SK-N-SH treated with all-trans-retinoic acid at 6 μM for 48 hours (cell line): Measurements from ENCODE around the gene KCTD2.
A peak's percentile ranks its signal among the peaks of the same experiment; 100 is the strongest.

Source experiments
- ATAC-seq: fragments of 200-7000 bp; cut with Tn5 transposase; 3 replicates; pipeline ENCODE4 v1.9.1; 2020; ENCODE audit warnings: mild to moderate bottlenecking, moderate library complexity
- ARNTL ChIP-seq: fragments of 450-650 bp; formaldehyde crosslinking; IDR thresholded peaks from 2 replicates; pipeline ENCODE4 v1.5.0; 2020; ENCODE audit warnings: low read depth, mild to moderate bottlenecking, moderate library complexity, borderline replicate concordance
- BACH2 ChIP-seq: fragments of 250-450 bp; sonication (Bioruptor Pico); IDR thresholded peaks from 2 replicates; pipeline ENCODE4 v1.9.0; 2021; ENCODE audit warnings: mild to moderate bottlenecking, borderline replicate concordance
- ESRRG ChIP-seq: fragments of 250-450 bp; sonication (Bioruptor Pico); IDR thresholded peaks from 2 replicates; pipeline ENCODE4 v1.6.1; 2021; ENCODE audit warnings: mild to moderate bottlenecking
- ISL1 ChIP-seq: fragments of 250-450 bp; sonication (Bioruptor Pico); IDR thresholded peaks from 2 replicates; pipeline ENCODE4 v2.1.2; 2022; ENCODE audit warnings: mild to moderate bottlenecking, moderate library complexity
- RARB ChIP-seq: fragments of 250-450 bp; sonication (Bioruptor Pico); IDR thresholded peaks from 2 replicates; pipeline ENCODE4 v1.8.0; 2021; ENCODE audit warnings: mild to moderate bottlenecking, moderate library complexity
- SNAI2 ChIP-seq: fragments of 250-450 bp; sonication (Bioruptor Pico); IDR thresholded peaks from 2 replicates; pipeline ENCODE4 v1.5.0; 2020; ENCODE audit warnings: mild to moderate bottlenecking, moderate library complexity
- TCF4 ChIP-seq: fragments of 250-450 bp; sonication (Bioruptor Pico); IDR thresholded peaks from 2 replicates; pipeline ENCODE4 v1.8.0; 2021; ENCODE audit warnings: mild to moderate bottlenecking, moderate library complexity, borderline replicate concordance
- TOX ChIP-seq: fragments of 250-450 bp; sonication (Bioruptor Pico); IDR thresholded peaks from 2 replicates; pipeline ENCODE4 v1.8.0; 2021; ENCODE audit warnings: mild to moderate bottlenecking, moderate library complexity, borderline replicate concordance
- ZC3H10 ChIP-seq: fragments of 250-450 bp; sonication (Bioruptor Pico); IDR thresholded peaks from 2 replicates; pipeline ENCODE4 v1.5.1; 2021; ENCODE audit warnings: mild to moderate bottlenecking, moderate library complexity
- ZFP3 ChIP-seq: fragments of 250-450 bp; sonication (Bioruptor Pico); IDR thresholded peaks from 2 replicates; pipeline ENCODE4 v1.5.0; 2020; ENCODE audit warnings: mild to moderate bottlenecking, moderate library complexity
- ZNF565 ChIP-seq: fragments of 450-650 bp; formaldehyde crosslinking; conservative IDR thresholded peaks from 2 replicates; pipeline ENCODE4 v1.5.0; 2020; ENCODE audit warnings: low read depth, mild to moderate bottlenecking, moderate library complexity
- ZNF70 ChIP-seq: fragments of 450-650 bp; formaldehyde crosslinking; IDR thresholded peaks from 2 replicates; pipeline ENCODE4 v1.5.0; 2020; ENCODE audit warnings: mild to moderate bottlenecking, moderate library complexity
- ZNF8 ChIP-seq: fragments of 450-650 bp; formaldehyde crosslinking; IDR thresholded peaks from 2 replicates; pipeline ENCODE4 v1.5.0; 2020; ENCODE audit warnings: mild to moderate bottlenecking, moderate library complexity
- TF ChIP-seq, protein P1 (sequence below): fragments of 250-450 bp; sonication (Bioruptor Pico); IDR thresholded peaks from 2 replicates; pipeline ENCODE4 v1.8.0; 2020; ENCODE audit warnings: mild to moderate bottlenecking, moderate library complexity, borderline replicate concordance
- TF ChIP-seq, protein P2 (sequence below): fragments of 250-450 bp; sonication (Bioruptor Pico); IDR thresholded peaks from 2 replicates; pipeline ENCODE4 v1.8.0; 2021; ENCODE audit warnings: low read depth, mild to moderate bottlenecking, moderate library complexity, borderline replicate concordance
- TF ChIP-seq, protein P3 (sequence below): fragments of 250-450 bp; sonication (Bioruptor Pico); IDR thresholded peaks from 2 replicates; pipeline ENCODE4 v1.5.1; 2021; ENCODE audit warnings: mild to moderate bottlenecking, moderate library complexity
- TF ChIP-seq, protein P4 (sequence below): fragments of 250-450 bp; sonication (Bioruptor Pico); IDR thresholded peaks from 2 replicates; pipeline ENCODE4 v1.5.0; 2020; ENCODE audit warnings: mild to moderate bottlenecking, moderate library complexity
- TF ChIP-seq, protein P5 (sequence below): fragments of 250-450 bp; sonication (Bioruptor Pico); IDR thresholded peaks from 2 replicates; pipeline ENCODE4 v1.5.1; 2020; ENCODE audit warnings: low read depth, mild to moderate bottlenecking, moderate library complexity

Gene KCTD2

DNA sequence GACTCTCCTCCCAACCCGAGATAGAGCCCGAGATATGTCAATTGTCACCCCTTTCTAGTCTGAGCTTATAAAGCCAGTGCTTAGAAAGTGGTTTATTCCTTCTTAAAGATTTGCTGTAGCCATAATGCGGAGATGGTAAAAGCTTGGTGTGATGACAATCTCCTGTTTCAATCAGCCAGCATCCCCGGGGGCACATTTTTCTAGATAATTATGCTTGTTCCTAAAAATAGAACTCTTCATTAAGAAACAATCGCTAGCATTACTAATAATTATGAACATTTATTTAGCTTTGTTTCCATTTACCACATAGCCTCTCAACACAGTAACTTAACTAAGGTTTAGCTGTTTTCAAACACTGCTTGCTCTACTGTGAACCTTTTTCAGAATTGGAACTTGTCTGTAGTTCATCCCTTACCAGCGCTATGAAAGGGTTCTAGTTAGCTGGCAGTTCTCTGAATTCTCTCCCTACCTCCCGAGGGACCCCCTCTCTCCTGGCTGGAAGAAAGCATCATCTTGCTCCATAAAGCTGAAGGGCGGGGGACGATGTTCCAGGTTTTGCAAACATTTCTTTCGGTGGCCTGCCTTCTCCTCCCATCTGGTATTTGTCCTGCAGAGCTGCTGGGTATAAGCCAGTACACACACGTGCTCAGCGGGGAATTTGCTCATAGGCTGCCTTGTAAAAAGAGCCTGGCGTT, 35.5 kb upstream of the KCTD2 start:
- ATAC-seq = peak; percentile 53
- TF ChIP-seq TCF4 (CRISPR knock-in tag) = peak; percentile 56
- TF ChIP-seq ZC3H10 (CRISPR knock-in tag) = no peak

DNA sequence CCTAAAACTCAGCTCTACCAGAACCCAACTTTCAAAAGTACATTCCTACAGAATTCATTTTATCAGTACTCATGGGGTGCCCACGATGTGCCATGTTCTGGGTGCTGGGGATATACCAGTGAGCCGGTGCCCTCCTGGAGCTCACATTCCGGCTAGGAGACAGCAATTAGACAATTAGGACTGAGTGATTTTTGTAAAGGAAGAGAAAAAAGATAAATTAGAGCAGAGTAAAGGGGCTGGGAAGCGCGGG, 35.0 kb upstream of the KCTD2 start:
- TF ChIP-seq ISL1 (CRISPR knock-in tag) (no peak), TOX (CRISPR knock-in tag) (no peak), SNAI2 (CRISPR knock-in tag) (no peak), ARNTL (CRISPR knock-in tag) (no peak), ZNF70 (CRISPR knock-in tag) (no peak), ZFP3 (CRISPR knock-in tag) (no peak)
- TF ChIP-seq, protein P1, sequence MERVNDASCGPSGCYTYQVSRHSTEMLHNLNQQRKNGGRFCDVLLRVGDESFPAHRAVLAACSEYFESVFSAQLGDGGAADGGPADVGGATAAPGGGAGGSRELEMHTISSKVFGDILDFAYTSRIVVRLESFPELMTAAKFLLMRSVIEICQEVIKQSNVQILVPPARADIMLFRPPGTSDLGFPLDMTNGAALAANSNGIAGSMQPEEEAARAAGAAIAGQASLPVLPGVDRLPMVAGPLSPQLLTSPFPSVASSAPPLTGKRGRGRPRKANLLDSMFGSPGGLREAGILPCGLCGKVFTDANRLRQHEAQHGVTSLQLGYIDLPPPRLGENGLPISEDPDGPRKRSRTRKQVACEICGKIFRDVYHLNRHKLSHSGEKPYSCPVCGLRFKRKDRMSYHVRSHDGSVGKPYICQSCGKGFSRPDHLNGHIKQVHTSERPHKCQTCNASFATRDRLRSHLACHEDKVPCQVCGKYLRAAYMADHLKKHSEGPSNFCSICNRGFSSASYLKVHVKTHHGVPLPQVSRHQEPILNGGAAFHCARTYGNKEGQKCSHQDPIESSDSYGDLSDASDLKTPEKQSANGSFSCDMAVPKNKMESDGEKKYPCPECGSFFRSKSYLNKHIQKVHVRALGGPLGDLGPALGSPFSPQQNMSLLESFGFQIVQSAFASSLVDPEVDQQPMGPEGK = no peak
- TF ChIP-seq, protein P2, sequence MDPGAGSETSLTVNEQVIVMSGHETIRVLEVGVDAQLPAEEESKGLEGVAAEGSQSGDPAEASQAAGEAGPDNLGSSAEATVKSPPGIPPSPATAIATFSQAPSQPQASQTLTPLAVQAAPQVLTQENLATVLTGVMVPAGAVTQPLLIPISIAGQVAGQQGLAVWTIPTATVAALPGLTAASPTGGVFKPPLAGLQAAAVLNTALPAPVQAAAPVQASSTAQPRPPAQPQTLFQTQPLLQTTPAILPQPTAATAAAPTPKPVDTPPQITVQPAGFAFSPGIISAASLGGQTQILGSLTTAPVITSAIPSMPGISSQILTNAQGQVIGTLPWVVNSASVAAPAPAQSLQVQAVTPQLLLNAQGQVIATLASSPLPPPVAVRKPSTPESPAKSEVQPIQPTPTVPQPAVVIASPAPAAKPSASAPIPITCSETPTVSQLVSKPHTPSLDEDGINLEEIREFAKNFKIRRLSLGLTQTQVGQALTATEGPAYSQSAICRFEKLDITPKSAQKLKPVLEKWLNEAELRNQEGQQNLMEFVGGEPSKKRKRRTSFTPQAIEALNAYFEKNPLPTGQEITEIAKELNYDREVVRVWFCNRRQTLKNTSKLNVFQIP = no peak
- TF ChIP-seq, protein P3, sequence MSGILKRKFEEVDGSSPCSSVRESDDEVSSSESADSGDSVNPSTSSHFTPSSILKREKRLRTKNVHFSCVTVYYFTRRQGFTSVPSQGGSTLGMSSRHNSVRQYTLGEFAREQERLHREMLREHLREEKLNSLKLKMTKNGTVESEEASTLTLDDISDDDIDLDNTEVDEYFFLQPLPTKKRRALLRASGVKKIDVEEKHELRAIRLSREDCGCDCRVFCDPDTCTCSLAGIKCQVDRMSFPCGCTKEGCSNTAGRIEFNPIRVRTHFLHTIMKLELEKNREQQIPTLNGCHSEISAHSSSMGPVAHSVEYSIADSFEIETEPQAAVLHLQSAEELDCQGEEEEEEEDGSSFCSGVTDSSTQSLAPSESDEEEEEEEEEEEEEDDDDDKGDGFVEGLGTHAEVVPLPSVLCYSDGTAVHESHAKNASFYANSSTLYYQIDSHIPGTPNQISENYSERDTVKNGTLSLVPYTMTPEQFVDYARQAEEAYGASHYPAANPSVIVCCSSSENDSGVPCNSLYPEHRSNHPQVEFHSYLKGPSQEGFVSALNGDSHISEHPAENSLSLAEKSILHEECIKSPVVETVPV (CRISPR knock-in tag) = no peak
- TF ChIP-seq, protein P4, sequence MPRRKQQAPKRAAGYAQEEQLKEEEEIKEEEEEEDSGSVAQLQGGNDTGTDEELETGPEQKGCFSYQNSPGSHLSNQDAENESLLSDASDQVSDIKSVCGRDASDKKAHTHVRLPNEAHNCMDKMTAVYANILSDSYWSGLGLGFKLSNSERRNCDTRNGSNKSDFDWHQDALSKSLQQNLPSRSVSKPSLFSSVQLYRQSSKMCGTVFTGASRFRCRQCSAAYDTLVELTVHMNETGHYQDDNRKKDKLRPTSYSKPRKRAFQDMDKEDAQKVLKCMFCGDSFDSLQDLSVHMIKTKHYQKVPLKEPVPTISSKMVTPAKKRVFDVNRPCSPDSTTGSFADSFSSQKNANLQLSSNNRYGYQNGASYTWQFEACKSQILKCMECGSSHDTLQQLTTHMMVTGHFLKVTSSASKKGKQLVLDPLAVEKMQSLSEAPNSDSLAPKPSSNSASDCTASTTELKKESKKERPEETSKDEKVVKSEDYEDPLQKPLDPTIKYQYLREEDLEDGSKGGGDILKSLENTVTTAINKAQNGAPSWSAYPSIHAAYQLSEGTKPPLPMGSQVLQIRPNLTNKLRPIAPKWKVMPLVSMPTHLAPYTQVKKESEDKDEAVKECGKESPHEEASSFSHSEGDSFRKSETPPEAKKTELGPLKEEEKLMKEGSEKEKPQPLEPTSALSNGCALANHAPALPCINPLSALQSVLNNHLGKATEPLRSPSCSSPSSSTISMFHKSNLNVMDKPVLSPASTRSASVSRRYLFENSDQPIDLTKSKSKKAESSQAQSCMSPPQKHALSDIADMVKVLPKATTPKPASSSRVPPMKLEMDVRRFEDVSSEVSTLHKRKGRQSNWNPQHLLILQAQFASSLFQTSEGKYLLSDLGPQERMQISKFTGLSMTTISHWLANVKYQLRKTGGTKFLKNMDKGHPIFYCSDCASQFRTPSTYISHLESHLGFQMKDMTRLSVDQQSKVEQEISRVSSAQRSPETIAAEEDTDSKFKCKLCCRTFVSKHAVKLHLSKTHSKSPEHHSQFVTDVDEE (CRISPR knock-in tag) = no peak
- TF ChIP-seq, all 23 proteins: peak for 0
- ATAC-seq = no peak

DNA sequence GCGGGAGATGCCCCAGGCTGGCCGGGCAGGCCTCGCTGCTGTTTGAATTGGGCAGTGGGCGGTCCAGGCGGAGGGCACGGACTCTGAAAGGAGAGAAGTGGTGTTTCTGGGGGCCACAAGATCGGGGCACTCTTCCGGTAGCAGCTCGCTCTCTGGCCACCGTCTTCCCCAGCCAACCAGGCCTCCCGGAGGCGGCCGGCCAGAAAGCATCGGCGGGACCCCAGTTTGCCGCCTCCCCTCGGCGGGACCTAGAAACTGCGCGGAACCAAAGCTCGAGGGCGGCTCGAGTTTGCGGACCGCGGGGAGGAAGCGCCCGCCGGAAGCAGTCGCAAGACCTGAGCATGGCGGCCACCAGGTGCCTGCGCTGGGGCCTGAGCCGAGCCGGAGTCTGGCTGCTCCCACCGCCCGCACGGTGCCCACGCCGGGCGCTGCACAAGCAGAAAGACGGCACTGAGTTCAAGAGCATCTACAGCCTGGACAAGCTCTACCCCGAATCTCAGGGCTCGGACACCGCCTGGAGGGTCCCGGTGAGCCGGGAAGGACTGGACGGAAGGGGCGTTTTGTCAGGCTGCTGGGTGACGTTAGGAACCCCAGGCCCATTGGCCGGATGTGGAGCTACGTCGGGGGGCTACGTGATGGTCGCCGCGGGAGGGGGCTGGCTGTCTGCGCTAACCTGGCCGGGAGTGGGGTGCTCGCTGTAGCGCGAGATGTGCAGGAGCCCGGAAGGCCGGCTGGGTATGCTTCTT, 34.5 kb upstream of the KCTD2 start, which contains the start of gene MRPL58:
TSS of gene MRPL58 (plus strand) at position 325 of the 746 bp plus-strand sequence. CDS start at position 342, 17 bp downstream.
- peak; percentile 94 for ATAC-seq
- TF ChIP-seq, protein P1 = peak; percentile 97
- TF ChIP-seq, protein P2 = 0 out of 2 replicates have a peak, but pooled peaks have one; percentile 83
- TF ChIP-seq, protein P3 (CRISPR knock-in tag) = no peak
- TF ChIP-seq ZNF8 (CRISPR knock-in tag) = peak; percentile 33; the same call in 1 of the 2 replicates
- TF ChIP-seq RARB = no peak
- TF ChIP-seq BACH2 (CRISPR knock-in tag) = no peak
- TF ChIP-seq ESRRG (CRISPR knock-in tag) = no peak
- TF ChIP-seq ZNF565 (CRISPR knock-in tag) = peak; percentile 27; the same call in 1 of the 2 replicates
- no peak for TF ChIP-seq ZC3H10 (CRISPR knock-in tag)
- TF ChIP-seq, protein P5, sequence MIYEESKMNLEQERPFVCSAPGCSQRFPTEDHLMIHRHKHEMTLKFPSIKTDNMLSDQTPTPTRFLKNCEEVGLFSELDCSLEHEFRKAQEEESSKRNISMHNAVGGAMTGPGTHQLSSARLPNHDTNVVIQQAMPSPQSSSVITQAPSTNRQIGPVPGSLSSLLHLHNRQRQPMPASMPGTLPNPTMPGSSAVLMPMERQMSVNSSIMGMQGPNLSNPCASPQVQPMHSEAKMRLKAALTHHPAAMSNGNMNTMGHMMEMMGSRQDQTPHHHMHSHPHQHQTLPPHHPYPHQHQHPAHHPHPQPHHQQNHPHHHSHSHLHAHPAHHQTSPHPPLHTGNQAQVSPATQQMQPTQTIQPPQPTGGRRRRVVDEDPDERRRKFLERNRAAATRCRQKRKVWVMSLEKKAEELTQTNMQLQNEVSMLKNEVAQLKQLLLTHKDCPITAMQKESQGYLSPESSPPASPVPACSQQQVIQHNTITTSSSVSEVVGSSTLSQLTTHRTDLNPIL (CRISPR knock-in tag) = no peak
- no peak for TF ChIP-seq TCF4 (CRISPR knock-in tag)
- TF ChIP-seq ZFP3 (CRISPR knock-in tag) = peak; percentile 77; the same call in 1 of the 2 replicates
- TF ChIP-seq ARNTL (CRISPR knock-in tag) = no peak
